ENCODE measurements around the gene PPP1R14C. TPM values are rescaled to one million over a fixed set of nuclear protein-coding genes. Genes with fewer than 3 reads are reported as not detected.

PPP1R14C gene
- total RNA-seq, 1 experiment from 2014 or later = 12.1 TPM

GRCh38 chr6:150153905-150154492 lies 11.2 kb downstream of the PPP1R14C start:
- Histone ChIP-seq H2AFZ (no peak overlapping the region), H3K4me2 (no peak overlapping the region), H3F3A (ENCODE audit: insufficient read depth, low read depth) (no peaks in the 10 kb centered on the region), H4K20me1 (ENCODE audit: insufficient read depth) (no peaks in the 10 kb centered on the region), H3K27ac (no peak overlapping the region), H3K27me3 (ENCODE audit: insufficient read depth, low read depth) (no peaks in the 10 kb centered on the region), H3K9me3 (ENCODE audit: insufficient read depth, low read depth) (no peaks in the 10 kb centered on the region), H3K9me2 (ENCODE audit: insufficient read depth) (no peaks in the 10 kb centered on the region), H3K79me2 (ENCODE audit: low read depth) (peaks cover 15% of the 10 kb centered on the region; the same call in 1 of the 2 replicates), H3K4me3 (no peak overlapping the region), H3K4me1 (replicated peaks; ENCODE audit: insufficient read depth) (no peaks in the 10 kb centered on the region; the same call in 1 of the 2 replicates), H3K36me3 (ENCODE audit: low read depth) (no peaks in the 10 kb centered on the region)
- TF ChIP-seq EZH2 (IDR thresholded peaks at IDR 0.05; ENCODE audit: low read depth) = no peak
- TF ChIP-seq, protein P1, sequence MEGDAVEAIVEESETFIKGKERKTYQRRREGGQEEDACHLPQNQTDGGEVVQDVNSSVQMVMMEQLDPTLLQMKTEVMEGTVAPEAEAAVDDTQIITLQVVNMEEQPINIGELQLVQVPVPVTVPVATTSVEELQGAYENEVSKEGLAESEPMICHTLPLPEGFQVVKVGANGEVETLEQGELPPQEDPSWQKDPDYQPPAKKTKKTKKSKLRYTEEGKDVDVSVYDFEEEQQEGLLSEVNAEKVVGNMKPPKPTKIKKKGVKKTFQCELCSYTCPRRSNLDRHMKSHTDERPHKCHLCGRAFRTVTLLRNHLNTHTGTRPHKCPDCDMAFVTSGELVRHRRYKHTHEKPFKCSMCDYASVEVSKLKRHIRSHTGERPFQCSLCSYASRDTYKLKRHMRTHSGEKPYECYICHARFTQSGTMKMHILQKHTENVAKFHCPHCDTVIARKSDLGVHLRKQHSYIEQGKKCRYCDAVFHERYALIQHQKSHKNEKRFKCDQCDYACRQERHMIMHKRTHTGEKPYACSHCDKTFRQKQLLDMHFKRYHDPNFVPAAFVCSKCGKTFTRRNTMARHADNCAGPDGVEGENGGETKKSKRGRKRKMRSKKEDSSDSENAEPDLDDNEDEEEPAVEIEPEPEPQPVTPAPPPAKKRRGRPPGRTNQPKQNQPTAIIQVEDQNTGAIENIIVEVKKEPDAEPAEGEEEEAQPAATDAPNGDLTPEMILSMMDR (conservative IDR thresholded peaks at IDR 0.05) = no peak
- ChIA-PET POLR2A (ENCODE audit: unreplicated experiment) (no interaction called here), CTCF (no interaction called here)
- no peak for DNase-seq
- BruUV-seq (replicated peaks) = no TSS peak
- intact Hi-C loops (cut with micrococcal nuclease; ENCODE audit: unreplicated experiment) = no loop called here

- intact Hi-C loops (cut with micrococcal nuclease; ENCODE audit: unreplicated experiment) = no loop called here
- H2AFZ ChIP-seq = no peak overlapping the region
- BruUV-seq (replicated peaks) = no TSS peak
- H3K4me1 ChIP-seq (replicated peaks; ENCODE audit: insufficient read depth) = no peaks in the 10 kb centered on the region; the same call in 1 of the 2 replicates
- no peaks in the 10 kb centered on the region for H3K9me2 ChIP-seq (ENCODE audit: insufficient read depth)
- TF ChIP-seq, protein P1 (conservative IDR thresholded peaks at IDR 0.05) = no peak
- TF ChIP-seq EZH2 (IDR thresholded peaks at IDR 0.05; ENCODE audit: low read depth) = no peak
- H3K36me3 ChIP-seq (ENCODE audit: low read depth) = no peaks in the 10 kb centered on the region
- DNase-seq = no peak
- H3K27ac ChIP-seq = no peak overlapping the region
- CTCF ChIA-PET = no interaction called here
- no peaks in the 10 kb centered on the region for H4K20me1 ChIP-seq (ENCODE audit: insufficient read depth)
- no peaks in the 10 kb centered on the region for H3K27me3 ChIP-seq (ENCODE audit: insufficient read depth, low read depth)
- no peak overlapping the region for H3K4me2 ChIP-seq
- no peak overlapping the region for H3K4me3 ChIP-seq
- 0 out of 2 replicates have a peak, but pooled peaks cover 7% of the 10 kb centered on the region for H3K79me2 ChIP-seq (ENCODE audit: low read depth)
- POLR2A ChIA-PET (ENCODE audit: unreplicated experiment) = interaction anchor here (0.7 kb wide), 1 partner anchor 340 kb away, joined by 11 read pairs; no protein-coding TSS in a partner anchor
- H3F3A ChIP-seq (ENCODE audit: insufficient read depth, low read depth) = no peaks in the 10 kb centered on the region
- no peaks in the 10 kb centered on the region for H3K9me3 ChIP-seq (ENCODE audit: insufficient read depth, low read depth)
Measured at GRCh38 chr6:150156460-150156859, 13.6 kb downstream of the PPP1R14C start.

DNA sequence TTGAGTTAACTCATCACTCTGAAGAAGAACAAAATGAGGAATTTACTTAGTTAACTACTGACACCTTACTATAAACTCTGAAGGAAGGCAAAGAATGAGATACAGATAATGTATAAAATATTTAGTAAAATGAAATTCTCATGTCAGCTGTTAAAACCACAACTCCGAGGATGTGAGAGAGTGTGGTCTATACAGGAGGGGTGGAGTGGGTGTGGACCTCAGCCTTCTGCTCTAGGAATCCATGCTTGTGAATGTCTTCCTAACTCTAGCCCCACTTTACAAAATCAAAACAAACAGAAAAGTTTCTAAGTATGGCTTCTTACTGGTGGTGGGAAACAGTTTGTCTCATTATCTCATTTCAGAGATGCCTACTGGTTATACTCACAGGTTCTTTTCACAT lies 14.2 kb downstream of the PPP1R14C start:
- H4K20me1 ChIP-seq (ENCODE audit: insufficient read depth) = no peaks in the 10 kb centered on the region
- H3K79me2 ChIP-seq (ENCODE audit: low read depth) = 0 out of 2 replicates have a peak, but pooled peaks cover 6% of the 10 kb centered on the region
- H3K9me3 ChIP-seq (ENCODE audit: insufficient read depth, low read depth) = no peaks in the 10 kb centered on the region
- H3K9me2 ChIP-seq (ENCODE audit: insufficient read depth) = no peaks in the 10 kb centered on the region
- CTCF ChIA-PET = no interaction called here
- no peaks in the 10 kb centered on the region for H3K36me3 ChIP-seq (ENCODE audit: low read depth)
- no peaks in the 10 kb centered on the region for H3F3A ChIP-seq (ENCODE audit: insufficient read depth, low read depth)
- H2AFZ ChIP-seq = no peak overlapping the region
- DNase-seq = no peak
- H3K27me3 ChIP-seq (ENCODE audit: insufficient read depth, low read depth) = no peaks in the 10 kb centered on the region
- H3K4me3 ChIP-seq = no peak overlapping the region
- no peak overlapping the region for H3K4me2 ChIP-seq
- BruUV-seq (replicated peaks) = no TSS peak
- H3K4me1 ChIP-seq (replicated peaks; ENCODE audit: insufficient read depth) = no peaks in the 10 kb centered on the region; the same call in 1 of the 2 replicates
- TF ChIP-seq, protein P1 (conservative IDR thresholded peaks at IDR 0.05) = no peak
- TF ChIP-seq EZH2 (IDR thresholded peaks at IDR 0.05; ENCODE audit: low read depth) = no peak
- POLR2A ChIA-PET (ENCODE audit: unreplicated experiment) = no interaction called here
- intact Hi-C loops (cut with micrococcal nuclease; ENCODE audit: unreplicated experiment) = no loop called here
- H3K27ac ChIP-seq = no peak overlapping the region

Data from PC-9 (cell line).